Fibroblast of lung (primary cell): Measurements from ENCODE around the gene KIF16B.
A peak's percentile ranks its signal among the peaks of the same experiment; 100 is the strongest.

Experiments used
- CTCF ChIP-seq, 2 donors: IDR thresholded peaks in 1 of 2; conservative IDR thresholded peaks in 1 of 2; 1 replicate in 1 of 2; 2 replicates in 1 of 2; pipeline ENCODE4 v1.5.1; 2011 to 2012; ENCODE audit warnings: low read length in 2 of 2, control low read depth in 1 of 2, inconsistent platforms in 1 of 2, low read depth in 1 of 2, mild to moderate bottlenecking in 1 of 2
- EZH2 ChIP-seq: IDR thresholded peaks from 2 replicates; pipeline ENCODE4 v1.5.1; 2012; ENCODE audit warnings: low read length, control low read depth, mild to moderate bottlenecking; ENCODE audit errors: missing control alignments

- TF ChIP-seq CTCF (conservative IDR thresholded peaks at IDR 0.05 in 1 of 2, IDR thresholded peaks at IDR 0.05 in 1 of 2; ENCODE audit: low read depth in 1 of 2, low read length in 2 of 2), result peak; percentile 53 to 61
- TF ChIP-seq EZH2, result no peak
These were observed 97.2 kb downstream of the KIF16B start for GRCh38 chr20:16476032-16476431.
